GM12873 (cell line): ENCODE data around the gene GRAMD1C.
A peak's percentile ranks its signal among the peaks of the same experiment; 100 is the strongest.

Experiments
- TF ChIP-seq, protein P1 (sequence below): IDR thresholded peaks from 2 replicates; pipeline ENCODE4 v1.5.1; 2012; ENCODE audit warnings: low read depth, mild to moderate bottlenecking, moderate library complexity, low read length, control low read depth; ENCODE audit not compliant: insufficient read depth; ENCODE audit errors: missing control alignments

The GRAMD1C gene

DNA sequence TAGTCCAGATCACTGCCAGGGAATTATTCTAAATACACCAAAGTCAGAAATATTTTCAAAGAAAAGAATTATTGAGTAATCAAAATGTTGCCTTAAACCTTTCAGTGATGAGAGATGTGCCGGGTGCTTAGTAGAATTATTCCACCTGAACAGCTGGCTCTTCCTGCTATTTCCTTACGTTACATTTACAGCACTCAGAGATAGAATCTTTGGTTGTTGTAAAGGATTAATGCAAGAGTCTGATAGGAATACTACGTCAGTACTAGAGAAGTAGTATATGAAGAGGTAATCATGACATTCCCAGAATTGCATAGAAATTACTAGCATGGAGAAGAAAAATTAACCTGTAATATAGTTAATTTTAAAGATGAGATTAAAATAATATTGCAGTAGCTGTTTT lies 58.3 kb downstream of the GRAMD1C start:
- TF ChIP-seq, protein P1, sequence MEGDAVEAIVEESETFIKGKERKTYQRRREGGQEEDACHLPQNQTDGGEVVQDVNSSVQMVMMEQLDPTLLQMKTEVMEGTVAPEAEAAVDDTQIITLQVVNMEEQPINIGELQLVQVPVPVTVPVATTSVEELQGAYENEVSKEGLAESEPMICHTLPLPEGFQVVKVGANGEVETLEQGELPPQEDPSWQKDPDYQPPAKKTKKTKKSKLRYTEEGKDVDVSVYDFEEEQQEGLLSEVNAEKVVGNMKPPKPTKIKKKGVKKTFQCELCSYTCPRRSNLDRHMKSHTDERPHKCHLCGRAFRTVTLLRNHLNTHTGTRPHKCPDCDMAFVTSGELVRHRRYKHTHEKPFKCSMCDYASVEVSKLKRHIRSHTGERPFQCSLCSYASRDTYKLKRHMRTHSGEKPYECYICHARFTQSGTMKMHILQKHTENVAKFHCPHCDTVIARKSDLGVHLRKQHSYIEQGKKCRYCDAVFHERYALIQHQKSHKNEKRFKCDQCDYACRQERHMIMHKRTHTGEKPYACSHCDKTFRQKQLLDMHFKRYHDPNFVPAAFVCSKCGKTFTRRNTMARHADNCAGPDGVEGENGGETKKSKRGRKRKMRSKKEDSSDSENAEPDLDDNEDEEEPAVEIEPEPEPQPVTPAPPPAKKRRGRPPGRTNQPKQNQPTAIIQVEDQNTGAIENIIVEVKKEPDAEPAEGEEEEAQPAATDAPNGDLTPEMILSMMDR: no peak

DNA sequence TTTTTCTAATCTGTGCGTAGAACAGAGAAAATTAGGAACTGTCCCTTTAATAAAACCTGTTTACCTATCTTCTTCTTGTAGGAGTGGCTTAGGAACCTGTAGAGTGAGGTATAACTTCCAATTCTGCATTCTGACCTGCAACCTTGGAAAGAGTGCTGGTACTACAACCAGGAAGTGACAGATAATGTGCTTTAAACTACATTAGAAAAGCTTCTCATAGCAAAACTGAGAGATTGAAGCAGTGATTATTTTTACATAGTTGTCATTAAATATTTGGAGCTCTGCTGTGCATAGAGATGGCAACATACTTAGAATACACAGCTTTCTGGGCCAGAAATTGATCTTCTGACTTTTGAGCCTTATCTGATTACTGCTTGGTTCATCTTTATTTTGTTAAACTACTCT lies 58.8 kb downstream of the GRAMD1C start:
- TF ChIP-seq, protein P1: no peak

DNA sequence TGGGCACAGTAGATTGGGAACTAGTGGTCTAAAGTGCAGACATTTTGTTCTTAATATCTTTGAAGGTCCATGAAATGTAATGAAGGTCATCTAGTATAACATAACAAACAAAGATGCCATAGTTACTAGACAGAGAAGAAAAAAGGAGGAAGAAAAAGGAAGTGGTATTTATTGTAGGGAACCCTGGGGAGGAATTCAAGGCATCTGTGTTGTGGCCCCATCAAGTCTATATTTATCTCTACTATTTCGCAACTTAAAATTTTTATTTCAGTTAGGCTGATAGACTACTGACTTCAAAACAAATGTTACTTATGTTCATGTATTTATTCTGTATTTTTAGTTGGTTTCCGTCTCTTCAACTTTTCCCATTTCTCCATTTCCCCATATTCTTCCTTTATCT lies 60.3 kb downstream of the GRAMD1C start:
- TF ChIP-seq, protein P1: no peak

DNA sequence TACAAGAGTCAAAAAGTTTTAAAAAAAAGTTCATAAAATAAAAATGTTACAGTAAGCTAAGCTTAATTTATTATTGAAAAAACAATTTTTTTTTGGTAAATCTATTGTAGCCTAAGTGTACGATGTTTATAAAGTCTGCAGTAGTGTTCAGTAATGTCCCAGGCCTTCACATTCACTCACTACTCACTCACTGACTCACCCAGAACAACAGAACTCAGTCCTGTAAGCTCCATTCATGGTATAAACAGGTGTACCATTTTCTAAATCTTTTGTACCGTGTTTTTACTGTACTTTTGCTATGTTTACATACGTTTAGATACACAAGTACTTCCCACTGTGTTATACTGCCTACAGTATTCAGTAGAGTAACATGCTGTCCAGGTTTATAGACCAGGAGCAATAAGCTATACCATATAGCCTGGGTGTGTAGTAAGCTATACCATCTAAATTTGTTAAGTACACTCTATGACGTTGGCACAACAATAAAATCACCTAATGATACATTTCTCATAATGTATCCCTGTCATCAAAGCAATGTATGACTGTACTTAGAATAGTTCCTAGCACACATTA lies 68.1 kb downstream of the GRAMD1C start:
- TF ChIP-seq, protein P1: no peak

DNA sequence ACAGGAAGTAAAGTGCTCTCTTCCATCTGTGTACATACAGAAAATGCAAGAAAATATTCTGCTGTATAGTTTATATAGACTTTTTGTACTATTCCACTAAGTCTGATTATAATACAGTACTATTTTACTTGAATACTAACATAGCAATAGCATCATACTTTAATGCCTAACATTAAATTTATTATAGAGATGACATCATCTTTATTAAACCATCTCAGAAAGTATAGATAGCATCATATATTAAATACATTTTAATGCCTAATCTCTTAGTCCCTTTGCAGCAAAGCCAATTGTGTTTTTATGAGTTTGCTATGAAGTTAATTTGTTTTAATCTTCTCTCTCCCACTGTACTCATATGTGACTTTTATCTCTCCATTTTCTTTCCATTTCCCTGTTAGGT lies 69.5 kb downstream of the GRAMD1C start:
- TF ChIP-seq, protein P1: no peak

DNA sequence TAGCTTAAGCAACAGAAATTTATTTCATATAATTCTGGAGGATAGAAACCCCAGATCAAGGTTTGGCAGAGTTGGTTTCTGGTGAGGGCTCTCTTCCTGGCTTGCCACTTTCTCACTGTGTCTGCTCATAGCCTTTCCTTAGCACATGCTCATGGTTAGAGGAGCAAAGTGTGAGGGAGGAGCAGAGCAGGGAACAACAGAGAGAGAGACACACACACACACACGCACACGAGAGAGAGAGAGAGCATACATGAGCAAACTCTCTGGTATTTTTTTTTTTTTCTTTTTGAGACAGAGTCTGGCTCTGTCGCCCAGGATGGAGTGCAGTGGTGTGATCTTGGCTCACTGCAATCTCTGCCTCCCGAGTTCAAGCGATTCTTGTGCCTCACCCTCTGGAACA lies 72.4 kb downstream of the GRAMD1C start:
- TF ChIP-seq, protein P1: no peak

DNA sequence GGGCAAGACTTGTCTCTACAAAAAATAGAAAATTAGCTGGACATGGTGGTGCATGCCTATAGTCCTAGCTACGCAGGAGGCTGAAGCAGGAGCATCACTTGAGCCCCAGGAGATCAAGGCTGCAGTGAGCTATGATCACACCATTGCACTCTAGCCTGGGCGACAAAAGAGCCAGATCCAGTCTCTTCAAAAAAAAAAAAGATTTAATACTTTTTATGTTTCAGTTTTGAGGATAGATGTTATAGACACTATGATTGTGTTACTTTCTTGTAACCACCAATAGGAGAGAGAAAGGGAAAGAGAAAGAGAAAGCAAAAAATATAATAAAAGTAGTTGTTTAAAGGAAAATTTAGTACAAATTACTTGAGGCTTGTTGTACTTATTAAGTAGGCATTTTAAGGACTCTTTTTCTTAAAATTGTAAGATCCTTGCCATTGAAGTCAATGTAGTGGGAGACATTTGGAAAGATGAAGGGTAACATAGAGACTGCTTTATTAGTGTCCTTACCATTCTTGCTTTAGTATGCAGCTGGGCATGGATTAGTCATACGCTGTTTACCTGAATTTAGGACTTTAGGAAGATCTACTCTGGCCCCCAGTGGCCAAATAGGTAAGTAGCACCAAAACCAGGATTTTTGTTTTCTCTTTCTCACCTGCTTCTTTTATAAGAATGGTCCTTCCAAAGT lies 74.1 kb downstream of the GRAMD1C start:
- TF ChIP-seq, protein P1: peak; percentile 82
